Occipital lobe (tissue), 2 donors: ENCODE data around the gene NACC2. TPM values are rescaled to one million over a fixed set of nuclear protein-coding genes. Genes with fewer than 3 reads are reported as not detected.
"Not testable (repeated sequence)": the region's sequence is repeated elsewhere in the genome, so short reads cannot be mapped to it uniquely, and the experiment has no call there.

Experiments
- DNase-seq: peaks from one replicate; lab custom pipeline; 2025; lab: John Stamatoyannopoulos, UW
- total RNA-seq: library from RNA; depleted of rRNA; stranded (reverse); fragments of >200 nt; gene quantifications from one replicate; pipeline ENCODE4 v1.2.3, GENCODE V29; 2014

The NACC2 gene
- total RNA-seq, 1 donor from 2014 or later, result 5.9 TPM

DNA sequence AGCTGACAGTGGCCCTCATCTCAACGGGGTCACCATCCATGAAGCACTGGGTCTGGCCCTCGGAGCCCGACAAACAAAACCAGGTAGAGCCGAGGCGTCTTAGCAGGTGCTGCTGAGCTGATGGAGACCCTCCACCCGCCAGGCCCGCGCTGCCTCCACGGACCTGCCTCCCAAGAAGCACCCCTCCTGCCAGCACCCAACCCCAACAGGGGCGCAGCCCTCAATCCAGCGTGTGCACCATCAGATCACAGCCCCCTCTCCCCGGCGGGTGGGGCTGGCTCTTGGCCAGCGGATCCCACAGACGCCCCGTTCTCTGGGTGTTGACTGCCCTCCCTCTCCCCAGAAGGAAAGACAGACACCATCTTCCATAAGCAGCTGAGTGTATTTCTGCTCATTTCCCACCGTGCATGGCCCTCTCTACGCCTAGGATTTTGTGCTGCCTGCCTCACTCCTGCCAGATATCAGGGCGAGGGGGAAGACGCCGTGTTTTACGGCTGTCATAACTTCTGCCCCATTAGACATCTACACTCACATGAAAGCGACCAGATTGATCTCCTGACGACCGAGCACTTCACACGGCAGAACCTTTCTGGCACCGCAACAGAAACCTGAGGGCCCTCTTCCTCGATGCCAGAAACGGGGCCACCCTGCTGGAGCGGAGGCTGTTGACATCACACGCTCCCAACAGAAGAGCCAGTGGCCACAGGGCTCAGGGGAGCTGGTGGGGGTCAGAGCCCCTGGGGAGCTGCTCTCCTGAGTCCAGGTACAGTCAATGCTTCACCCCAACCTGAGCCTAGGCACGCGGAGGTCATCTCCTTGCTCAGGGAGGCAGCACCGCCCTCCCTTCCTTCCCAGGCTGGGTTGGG, 12.4 kb downstream of the NACC2 start:
- no peak for DNase-seq

DNA sequence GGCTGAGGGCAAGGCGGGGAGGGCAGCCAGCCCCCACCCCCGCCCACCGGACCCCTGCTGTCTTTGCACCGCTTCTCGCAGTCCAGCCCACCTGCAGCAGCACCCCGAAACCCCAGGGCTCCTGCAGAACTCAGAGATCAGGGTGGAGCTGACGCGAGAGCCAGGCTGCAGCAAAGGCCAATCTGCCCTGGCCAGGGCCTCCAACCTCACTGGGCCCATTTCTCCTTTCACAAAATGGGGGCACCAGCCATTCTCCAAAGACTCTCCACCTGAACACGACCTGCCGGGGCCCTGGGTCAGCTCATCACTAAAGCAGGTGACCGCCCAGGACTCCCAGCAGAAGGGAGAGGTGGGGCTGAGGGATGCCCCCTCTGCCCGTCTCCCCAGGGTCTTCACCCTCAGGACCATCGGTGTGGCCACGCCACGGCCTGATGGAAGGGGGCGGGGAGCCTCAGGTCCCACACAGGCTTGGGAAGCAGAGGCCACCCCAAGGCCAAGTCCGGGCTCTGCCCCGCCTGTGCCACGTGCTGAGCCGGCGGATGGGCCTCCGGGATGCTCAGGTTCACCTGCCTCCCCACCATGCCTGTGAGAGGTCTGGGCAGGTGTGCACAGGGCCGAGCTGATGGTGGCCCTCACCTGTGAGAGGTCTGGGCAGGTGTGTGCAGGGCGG, 13.1 kb downstream of the NACC2 start:
- DNase-seq, result no peak

DNA sequence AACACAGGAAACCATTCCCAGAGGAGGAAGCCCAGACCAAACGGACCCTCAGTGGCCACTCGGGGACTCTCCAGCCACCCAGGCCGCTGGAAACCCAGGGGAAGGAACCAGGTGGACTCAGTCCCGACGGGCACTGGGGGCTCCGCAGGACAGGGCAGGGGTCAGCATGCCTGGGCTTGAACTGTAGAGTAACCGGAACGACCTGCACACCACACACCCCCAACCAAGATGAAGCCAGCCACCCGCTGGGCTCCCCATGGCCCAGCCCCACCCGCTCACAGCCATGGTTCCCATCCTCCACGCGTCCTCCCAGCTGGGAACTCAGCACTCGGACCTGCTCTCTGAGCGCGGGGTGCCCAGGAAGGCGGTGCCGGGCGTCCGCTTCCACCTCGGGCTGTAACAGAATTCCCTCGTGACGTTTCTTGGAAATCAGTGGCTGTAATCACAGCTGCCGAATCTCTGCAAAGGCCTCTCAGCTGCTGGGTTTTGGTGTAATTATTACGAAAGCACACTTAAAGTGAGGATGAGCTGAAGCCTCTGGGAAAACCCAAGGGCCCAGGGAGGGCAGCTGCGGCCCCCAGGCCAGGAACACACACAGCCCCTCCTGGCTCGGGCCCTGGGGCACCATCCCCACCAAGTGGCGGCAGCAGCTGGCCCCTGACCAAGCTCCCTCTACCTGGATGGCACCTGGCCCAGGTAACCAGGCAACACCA, 13.8 kb downstream of the NACC2 start:
- DNase-seq, result no peak

DNA sequence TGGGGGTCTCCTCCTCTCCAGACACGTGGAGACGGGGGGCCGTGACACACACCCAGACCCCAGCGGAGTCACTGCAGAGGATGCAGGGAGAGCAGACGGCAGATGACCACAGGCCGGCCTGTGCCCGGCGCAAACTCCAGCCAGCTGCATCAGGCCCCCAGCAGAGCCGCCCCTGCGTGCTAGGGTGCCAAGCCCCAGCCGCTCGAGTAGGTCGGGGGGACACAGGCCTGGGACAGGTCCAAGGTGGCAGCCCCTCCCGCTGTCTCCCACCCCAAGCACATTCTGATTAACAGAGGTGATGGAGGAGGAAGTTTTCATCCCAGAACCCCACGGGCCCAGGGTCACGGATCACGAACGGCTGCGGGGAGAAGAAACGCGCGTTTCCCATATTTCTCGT, 14.4 kb downstream of the NACC2 start:
- DNase-seq, result no peak

DNA sequence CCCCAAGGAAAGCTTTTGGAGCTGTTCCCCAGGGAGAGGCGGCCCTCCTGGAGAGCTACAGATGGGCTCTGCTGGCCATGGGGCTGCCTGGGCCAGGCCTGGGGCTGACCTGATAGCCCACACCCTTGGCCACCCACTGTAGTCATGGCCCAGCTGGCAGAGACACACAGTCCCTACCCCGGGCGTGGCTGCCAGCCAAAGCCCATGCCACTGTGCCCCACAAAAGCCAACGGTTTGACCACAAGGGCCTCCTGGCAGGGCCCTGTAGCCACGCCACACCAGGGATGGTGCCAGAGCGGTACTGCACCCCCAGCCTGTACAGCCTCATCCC, 15.2 kb downstream of the NACC2 start:
- DNase-seq, result no peak

DNA sequence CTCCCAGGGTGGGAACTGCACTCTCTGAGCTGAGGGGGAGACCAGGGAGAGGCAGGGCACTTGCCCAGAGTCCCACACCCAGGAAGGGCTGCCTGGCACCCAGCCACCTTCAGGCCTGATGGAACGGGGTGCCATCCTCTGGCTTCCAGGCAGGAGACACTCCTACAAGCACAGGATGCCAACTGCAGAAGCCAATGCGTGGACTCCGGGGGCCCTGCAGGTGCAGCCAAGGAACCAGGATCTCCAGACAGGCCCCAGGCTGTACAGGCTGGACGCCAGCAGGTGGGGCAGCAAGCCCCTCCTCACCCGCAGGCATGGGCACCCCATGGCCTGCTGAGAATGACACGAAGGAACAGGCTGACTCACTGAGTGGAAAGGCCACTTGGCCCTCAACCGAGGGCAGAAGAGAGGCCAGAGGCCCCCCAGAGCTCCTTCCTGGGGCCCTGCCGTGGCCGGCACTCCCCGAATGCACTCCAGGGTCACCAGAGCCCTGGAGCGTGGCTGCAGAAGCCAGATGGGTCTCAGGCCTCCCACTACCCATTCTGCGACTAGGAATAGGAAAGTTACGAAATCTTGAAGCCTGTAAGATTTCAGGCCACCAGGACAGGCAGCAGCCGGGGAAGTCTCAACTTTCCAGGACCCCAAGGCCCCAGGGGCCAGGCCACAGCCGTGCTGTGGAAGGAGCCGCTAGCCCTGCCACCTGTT, 15.7 kb downstream of the NACC2 start:
- no peak for DNase-seq

DNA sequence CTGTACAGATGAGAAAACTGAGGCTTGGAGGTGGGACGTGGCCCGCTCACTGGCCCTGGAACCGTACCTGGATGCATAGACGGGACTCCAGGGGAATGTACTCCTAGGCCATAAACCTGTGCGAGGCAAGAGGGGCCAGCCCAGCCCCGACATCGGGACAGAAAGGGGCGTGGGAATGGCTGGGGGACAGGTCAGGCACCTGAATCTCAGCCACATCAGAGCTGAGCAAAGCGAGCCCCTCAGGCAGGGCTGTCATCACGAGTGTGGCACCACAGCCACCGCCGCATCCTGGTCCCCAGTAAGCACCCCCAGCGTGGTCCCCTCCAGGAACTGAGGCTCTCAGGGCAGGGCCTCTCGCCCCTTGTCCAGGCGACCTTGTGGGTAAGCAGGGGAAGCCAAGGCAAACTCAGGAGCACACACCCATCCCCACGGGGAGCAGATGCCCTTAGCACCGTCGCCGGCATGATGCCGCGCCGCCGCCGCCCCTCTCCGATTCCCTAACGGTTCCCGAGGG, 16.5 kb downstream of the NACC2 start:
- DNase-seq, result no peak

DNA sequence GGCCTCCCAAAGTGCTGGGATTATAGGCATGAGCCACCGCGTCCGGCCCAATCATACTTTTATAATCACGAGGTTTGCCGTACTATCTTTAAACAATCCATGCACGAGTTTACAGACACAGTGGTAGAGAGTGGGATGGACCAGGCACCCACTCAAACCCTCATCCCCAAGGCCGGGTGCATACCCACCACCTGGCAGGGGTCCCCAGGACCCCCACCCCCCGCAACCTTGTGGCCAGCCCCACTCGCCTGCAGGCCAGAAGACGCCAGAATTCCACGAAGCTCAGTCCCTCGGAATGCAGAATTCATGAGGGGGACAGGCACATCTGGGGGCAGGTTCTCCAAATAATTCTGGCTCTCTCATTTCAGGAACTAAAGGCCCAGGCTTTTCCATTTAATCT, 17.1 kb downstream of the NACC2 start:
- no peak for DNase-seq

DNA sequence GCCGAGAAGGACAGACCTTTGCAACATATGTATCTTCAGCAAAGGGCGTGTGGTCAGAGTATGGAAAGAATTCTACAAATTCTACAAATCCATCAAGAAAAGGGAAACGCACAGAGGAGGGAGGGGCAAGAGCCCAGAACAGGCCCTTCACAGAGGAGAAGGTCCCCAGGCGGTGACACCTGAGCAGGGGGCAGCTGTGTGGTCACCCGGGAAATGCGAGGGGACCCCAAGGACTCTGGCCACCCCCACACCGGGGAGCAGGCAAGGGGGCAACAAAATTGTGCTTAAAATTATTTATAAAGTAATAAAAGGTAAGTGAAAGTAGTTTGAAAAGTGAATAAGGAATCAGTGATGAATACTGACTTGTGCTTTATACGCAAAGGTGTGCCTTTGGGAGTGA, 17.6 kb downstream of the NACC2 start:
- no peak for DNase-seq

DNA sequence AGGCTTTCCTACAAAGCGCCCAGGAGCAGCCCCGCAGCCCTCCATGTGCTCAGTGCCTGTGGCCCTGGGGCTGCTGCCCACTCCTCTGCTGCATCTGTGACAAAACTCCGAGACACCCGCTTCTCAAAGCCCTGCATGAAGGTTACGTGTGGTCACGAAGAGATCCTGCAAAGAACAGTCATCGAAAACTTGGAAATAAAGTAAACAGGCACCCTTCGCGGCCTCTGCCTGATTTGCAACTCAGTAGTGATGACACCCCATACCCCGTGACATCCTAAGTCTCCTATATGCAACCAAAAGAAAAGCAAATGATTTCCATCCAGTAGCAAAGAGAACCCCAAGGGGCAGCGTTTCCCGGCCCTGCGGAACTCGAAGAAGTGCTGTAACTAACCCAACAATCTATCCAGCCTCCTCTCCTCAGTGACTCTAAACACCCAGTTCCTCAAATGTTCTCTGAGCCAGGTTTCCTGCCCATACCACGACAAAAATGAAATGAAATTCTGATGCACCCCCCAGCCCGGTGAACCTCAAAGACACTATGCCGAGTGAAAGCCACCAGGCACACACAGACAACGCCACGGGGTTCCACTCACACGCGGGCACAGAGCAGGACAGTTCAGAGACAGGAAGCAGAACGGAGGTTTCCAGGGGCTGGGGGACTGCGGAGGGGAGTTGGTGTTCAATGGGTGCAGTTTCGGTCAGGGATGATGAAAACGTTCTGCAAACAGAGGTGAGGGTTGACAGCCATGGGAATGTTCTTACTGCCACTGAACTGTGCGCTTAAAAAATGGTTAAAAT, 19.0 kb downstream of the NACC2 start:
- DNase-seq, result no peak

DNA sequence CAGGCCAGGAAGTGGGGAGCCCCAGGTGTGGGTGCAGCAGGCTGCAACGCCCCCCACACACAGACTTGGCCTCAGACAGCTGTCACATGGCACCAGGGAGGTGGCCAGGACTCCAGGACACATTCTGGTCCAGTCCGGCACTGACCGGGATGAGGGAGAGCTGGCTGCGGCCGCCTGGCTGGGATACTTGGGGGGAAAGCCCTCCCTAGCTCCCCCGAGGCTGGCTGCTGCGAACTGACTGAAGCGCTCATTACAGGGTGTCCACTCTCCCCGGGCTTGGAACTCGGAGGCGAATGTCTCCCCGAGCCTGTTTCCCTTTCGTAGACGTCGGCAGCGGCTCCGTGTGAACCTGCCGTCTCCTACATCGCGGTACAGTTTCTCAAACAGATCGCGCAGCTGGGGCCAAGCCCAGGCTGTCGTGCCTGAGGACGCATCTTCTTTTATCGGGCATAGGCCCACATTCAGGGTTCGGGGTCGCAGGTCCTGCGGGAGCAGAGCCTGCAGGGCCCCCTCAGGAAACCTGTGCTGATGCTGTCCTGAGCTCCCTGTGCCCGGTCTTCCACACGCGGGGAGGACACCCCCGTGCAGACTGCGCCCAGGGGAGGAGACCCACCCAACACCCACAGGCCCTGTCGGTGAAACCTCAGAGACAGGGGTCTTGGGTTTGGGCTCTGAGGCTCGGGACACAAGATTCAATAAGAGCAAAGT, 19.8 kb downstream of the NACC2 start:
- DNase-seq, result no peak

DNA sequence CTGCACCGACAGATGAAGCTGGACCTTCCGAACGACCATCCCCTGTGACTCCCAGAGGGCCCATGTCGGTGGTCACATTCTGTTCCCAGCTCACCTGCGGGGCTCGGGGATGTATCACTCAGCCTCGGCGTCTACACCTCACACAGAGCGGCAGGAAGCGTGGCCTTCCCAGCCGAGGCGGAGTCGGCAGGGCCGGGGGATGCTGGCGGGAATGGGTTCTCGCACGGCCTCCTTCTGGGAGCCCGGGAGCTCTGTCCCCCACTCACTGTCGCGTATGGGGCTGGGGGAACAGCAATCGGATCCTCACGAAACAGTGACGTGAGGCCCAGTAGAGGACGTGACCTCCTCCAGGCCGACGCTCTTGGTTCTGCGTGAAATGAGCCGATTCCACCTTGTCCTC, 20.4 kb downstream of the NACC2 start:
- no peak for DNase-seq

DNA sequence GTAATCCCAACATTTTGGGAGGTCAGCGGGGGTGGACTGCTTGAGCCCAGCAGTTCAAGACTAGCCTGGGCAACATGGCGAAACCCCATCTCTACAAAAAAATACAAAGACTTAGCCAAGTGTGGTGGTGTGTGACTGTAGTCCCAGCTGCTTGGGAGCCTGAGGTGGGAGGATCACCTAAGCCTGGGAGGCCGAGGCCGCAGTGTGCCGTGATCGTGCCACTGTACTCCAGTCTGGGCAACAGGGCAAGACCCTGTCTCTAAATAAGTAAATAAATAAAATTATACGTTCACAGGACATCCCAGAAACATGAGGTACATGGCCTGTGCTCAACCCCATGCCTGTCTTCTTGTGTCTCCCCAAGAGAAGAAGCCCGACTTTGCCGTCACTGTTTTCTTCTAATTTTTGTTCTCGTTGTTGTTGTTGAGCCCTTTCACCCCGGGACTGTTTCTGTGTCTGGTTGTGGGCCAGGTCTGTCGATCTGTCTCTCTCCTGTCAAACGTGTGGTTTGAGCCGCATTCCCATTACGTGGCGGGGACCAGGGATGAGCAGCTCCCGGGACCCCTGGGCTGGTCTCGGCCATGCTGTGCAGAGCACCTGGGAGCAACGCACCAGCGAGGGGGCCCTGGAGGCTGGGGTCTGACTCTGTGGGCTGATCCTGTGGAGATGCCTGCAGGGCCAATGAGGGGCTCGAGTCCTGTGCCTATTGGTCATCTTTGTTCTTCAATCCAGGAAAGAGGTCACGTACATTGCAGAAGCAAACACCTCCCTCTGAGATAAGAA, 32.2 kb downstream of the NACC2 start:
- no peak for DNase-seq

DNA sequence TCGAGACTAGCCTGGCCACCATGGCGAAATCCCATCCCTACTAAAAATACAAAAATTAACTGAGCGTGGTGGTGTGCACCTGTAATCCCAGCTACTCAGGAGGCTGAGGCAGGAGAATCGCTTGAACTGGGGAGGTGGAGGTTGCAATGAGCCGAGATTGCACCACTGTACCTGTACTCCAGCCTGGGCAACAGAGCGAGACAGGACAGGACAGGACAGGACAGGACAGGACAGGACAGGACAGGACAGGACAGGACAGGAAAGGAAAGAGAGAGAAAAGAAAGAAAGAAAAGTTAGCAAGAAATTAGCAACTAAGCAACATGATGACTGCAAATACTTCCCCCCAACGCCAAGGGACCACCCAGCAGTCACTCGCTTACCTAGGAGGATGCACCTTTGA, 33.2 kb downstream of the NACC2 start:
- DNase-seq, result not testable (repeated sequence)

DNA sequence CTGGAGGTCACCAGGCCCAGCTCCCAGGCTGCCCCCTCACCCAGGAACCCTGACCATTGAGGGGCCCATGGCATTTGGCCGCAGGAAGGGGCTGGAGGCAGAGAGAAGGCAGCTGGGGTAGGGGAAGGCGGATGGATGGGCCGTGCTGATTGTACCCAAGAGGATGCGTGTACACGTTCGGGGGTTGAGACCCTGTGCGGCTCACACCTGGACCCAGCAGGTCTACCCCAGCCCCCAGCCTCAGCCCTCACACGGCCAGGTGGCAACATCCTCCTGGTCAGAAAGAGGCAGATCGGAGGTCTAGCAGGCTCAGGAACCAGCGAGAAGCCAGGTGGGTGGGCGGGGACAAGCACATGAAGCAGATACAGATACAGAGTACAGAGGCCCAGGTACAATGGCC, 33.7 kb downstream of the NACC2 start:
- DNase-seq, result no peak

DNA sequence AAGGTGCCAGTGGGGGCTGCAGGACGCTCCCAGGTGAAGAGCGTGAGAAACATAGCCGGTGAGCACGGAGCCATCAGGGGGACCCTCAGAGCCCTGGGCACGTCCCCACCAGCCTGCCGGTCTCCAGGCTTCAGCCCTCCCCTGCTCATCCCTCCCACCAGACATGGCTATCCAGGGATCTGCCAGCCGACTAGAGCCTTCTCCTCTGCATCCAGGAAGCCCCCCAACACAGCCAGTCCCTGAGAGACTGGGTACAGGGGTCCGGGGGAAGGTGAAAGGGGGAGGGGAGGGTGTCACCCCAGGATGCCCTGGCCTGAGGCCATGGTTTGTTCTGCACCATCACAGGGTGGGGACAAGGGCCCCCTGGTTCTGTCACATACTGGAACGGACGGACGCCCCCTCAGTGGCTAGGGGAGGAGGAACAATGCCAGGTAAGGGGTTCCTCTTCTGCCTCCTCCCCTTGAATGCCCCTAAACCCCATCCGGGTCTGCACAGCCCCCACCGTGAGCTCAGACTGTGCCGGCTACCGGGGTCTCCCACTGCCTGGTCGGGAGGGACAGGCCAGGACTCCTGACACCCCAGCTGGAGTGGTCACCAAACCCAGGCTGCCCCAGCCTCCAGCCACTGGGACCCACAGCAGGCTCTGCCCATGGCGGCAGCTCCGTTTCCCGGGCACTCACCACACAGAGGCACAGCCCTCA, 34.3 kb downstream of the NACC2 start:
- DNase-seq, result no peak

DNA sequence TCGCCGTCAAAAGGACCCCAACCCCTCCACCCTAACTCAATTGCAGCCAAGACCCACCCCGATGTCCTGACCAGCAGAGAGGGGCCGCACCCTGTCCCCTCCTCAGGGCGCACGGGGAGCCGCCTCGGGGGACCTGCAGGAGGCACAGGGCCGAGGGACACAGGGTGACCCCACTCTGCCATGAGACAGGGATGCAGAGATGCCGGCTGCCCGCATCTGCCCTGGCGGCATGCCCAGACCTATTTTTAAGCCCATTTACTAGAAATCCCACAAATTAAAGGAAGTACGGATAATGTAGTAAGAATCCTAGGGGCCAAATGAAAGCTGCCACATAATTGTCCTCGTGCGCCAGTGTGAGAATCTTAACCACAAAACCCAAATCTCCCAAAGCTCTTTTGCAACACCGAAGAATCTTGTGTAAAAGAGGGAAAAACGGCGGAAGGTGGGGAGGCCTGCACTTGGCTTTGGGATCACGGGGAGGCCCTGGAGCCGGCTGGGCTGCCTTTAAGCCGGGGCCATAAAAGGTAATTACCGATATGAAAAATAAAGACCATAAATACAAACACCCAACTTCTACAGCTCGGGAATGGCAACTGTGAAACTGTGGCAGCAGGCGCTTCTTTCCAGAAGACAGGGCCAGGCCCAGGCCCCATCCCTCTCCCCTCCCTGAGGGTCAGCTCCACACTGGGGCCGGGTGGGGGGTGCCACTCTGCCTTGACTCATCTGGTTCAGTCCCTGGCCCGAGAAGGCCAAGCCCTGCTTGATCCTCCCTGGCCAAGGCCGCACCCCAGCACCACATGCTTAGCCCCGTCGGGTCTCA, 35.0 kb downstream of the NACC2 start:
- no peak for DNase-seq

DNA sequence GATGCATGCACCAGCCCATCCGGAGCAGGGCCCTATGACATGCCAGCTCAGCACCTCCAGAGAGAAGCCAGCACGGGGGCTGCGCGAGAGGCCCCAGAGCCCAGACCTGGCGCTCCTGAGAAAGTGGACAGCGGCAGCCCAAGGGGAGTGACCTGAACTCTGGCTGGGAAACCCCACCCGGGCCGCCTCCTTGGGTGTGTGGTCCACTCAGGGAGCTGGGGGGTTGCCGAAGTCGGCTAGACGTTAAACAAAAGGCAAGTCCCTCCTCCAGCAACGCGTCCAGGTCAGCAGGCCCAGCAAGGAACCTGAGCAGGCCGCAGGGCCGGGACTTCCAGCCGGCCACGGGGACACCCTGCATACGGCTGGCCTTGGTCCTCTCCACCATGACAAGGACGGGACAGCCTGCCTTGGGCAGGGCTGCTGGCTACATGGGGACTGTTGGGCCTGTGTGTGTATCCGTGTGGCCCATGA, 35.7 kb downstream of the NACC2 start:
- DNase-seq, result no peak
